Measurements from ENCODE around the gene PATZ1. TPM values are rescaled to one million over a fixed set of nuclear protein-coding genes. Genes with fewer than 3 reads are reported as not detected.

The PATZ1 gene
- total and polyA plus RNA-seq, 2 experiments from 2014 or later: 23.8 to 25.1 TPM

DNA sequence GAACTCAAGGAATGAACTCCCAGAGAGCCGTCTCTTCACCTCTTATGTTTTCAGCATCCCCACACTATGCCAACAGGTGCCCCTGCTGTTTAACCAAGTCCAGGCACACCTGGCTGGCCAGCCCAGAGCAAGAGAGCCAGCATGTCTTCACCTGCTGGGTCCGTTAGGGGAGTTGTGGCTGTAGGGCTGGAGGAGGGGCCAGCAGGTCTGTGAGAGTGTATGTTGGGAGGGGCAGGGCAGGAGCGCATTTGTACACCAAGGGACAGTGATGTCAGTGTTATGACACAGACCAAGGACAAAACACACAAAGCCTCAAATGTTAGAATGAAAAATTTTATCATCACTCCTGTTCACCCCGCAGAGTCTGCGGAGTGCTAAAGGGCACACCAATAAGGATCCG lies 5.8 kb downstream of the PATZ1 start:
- Histone ChIP-seq H3K9me3 (ENCODE audit: low read depth) (no peaks in the 10 kb centered on the region), H3K27ac (peak overlapping the region; percentile 84), H3K79me2 (peaks cover 82% of the 10 kb centered on the region), H4K20me1 (ENCODE audit: insufficient read depth, poor library complexity, severe bottlenecking) (peaks cover 60% of the 10 kb centered on the region), H3K36me3 (replicated peaks; ENCODE audit: insufficient read depth, low read depth) (no peaks in the 10 kb centered on the region), H3K9me2 (replicated peaks; ENCODE audit: insufficient read depth) (no peaks in the 10 kb centered on the region), H2AFZ (no peak overlapping the region), H3K27me3 (no peaks in the 10 kb centered on the region), H3K4me1 (ENCODE audit: insufficient read depth) (peaks cover 63% of the 10 kb centered on the region), H3K4me3 (no peak overlapping the region), H3K4me2 (no peak overlapping the region)
- TF ChIP-seq EZH2 (IDR thresholded peaks at IDR 0.05; ENCODE audit: borderline replicate concordance) (no peak), EZH2phosphoT487 (IDR thresholded peaks at IDR 0.05; ENCODE audit: low read depth, severe bottlenecking, unreplicated experiment) (no peak)
- TF ChIP-seq, protein P1, sequence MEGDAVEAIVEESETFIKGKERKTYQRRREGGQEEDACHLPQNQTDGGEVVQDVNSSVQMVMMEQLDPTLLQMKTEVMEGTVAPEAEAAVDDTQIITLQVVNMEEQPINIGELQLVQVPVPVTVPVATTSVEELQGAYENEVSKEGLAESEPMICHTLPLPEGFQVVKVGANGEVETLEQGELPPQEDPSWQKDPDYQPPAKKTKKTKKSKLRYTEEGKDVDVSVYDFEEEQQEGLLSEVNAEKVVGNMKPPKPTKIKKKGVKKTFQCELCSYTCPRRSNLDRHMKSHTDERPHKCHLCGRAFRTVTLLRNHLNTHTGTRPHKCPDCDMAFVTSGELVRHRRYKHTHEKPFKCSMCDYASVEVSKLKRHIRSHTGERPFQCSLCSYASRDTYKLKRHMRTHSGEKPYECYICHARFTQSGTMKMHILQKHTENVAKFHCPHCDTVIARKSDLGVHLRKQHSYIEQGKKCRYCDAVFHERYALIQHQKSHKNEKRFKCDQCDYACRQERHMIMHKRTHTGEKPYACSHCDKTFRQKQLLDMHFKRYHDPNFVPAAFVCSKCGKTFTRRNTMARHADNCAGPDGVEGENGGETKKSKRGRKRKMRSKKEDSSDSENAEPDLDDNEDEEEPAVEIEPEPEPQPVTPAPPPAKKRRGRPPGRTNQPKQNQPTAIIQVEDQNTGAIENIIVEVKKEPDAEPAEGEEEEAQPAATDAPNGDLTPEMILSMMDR (IDR thresholded peaks at IDR 0.05; ENCODE audit: poor library complexity): no peak
- peak; percentile 25 for DNase-seq (ENCODE audit: low spot score)
- WGBS (ENCODE audit: low lambda C conversion rate, missing lambda C conversion rate): 85% methylated on average over 6 of the region's 6 CpGs

DNA sequence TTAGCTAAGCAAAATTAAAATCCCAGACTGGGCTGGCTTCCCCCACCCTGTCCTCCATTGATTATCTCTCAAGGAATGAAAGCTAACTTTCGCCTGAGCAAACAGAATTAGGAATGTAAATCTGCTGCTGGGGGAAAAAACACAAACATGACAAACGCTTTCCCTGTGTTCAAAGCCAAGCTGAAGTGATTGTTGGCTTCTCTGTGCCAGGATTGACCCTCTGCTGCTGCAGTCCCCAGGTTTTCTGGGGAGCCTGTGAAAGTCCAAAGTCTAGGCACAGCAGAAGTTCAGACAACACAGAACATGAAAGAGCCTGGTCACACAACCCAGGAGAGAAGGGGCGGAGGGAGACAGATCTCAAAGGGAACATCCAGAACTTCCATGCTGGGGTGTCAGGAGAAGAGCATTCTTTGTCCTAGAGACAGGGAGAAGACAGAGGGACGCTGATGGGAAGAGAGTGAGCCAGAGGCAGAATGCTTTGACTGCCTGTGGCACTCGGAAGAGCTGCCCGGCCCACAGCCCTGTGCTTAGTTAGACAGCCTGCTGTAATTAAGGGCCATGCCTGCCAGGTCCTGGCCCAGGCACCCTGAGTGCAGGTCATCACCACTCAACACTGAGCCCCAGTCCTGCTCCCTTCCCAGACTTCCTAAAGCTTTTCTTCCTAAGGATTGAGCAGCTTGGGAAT lies 6.9 kb downstream of the PATZ1 start:
- H3K4me2 ChIP-seq: peak overlapping the region; percentile 59
- peaks cover 52% of the 10 kb centered on the region for H3K4me1 ChIP-seq (ENCODE audit: insufficient read depth)
- TF ChIP-seq EZH2 (IDR thresholded peaks at IDR 0.05; ENCODE audit: borderline replicate concordance) (no peak), EZH2phosphoT487 (IDR thresholded peaks at IDR 0.05; ENCODE audit: low read depth, severe bottlenecking, unreplicated experiment) (no peak)
- TF ChIP-seq, protein P1 (IDR thresholded peaks at IDR 0.05; ENCODE audit: poor library complexity): no peak
- H3K27me3 ChIP-seq: no peaks in the 10 kb centered on the region
- H3K36me3 ChIP-seq (replicated peaks; ENCODE audit: insufficient read depth, low read depth): no peaks in the 10 kb centered on the region
- no peak overlapping the region for H2AFZ ChIP-seq
- peak overlapping the region; percentile 51 for H3K27ac ChIP-seq
- 69% methylated on average over 6 of the region's 6 CpGs for WGBS (ENCODE audit: low lambda C conversion rate, missing lambda C conversion rate)
- H3K9me2 ChIP-seq (replicated peaks; ENCODE audit: insufficient read depth): no peaks in the 10 kb centered on the region
- peaks cover 73% of the 10 kb centered on the region for H3K79me2 ChIP-seq
- DNase-seq (ENCODE audit: low spot score): peak; percentile 37
- no peaks in the 10 kb centered on the region for H3K9me3 ChIP-seq (ENCODE audit: low read depth)
- H4K20me1 ChIP-seq (ENCODE audit: insufficient read depth, poor library complexity, severe bottlenecking): peaks cover 49% of the 10 kb centered on the region
- H3K4me3 ChIP-seq: no peak overlapping the region

DNA sequence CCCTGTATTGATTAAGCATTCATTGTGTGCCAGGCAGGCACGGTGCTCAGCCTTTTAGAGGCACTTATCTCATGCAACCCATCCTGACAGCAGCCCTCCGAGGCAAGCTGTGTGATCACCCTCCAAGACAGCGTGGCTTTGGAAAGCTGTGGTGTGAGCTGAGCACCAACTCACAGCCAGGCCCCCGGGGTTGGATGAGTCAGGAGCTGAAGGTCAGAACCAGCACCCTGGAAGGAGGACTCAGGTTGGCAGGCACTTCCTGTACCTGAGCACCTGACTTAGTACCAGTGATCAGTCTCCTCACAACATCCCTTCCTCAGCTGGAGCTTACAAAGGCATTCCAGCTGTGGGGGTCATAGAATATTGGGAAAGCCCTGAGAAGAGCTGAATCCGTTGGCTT lies 9.0 kb downstream of the PATZ1 start:
- Histone ChIP-seq H4K20me1 (ENCODE audit: insufficient read depth, poor library complexity, severe bottlenecking) (peaks cover 29% of the 10 kb centered on the region), H3K27ac (peak overlapping the region; percentile 56), H3K9me3 (ENCODE audit: low read depth) (no peaks in the 10 kb centered on the region), H3K4me1 (ENCODE audit: insufficient read depth) (peaks cover 31% of the 10 kb centered on the region), H3K79me2 (peaks cover 52% of the 10 kb centered on the region), H3K9me2 (replicated peaks; ENCODE audit: insufficient read depth) (no peaks in the 10 kb centered on the region), H3K4me3 (no peak overlapping the region), H3K36me3 (replicated peaks; ENCODE audit: insufficient read depth, low read depth) (no peaks in the 10 kb centered on the region), H3K4me2 (no peak overlapping the region), H2AFZ (no peak overlapping the region), H3K27me3 (no peaks in the 10 kb centered on the region)
- peak; percentile 65 for DNase-seq (ENCODE audit: low spot score)
- 87% methylated on average over 5 of the region's 5 CpGs for WGBS (ENCODE audit: low lambda C conversion rate, missing lambda C conversion rate)
- no peak for TF ChIP-seq EZH2 (IDR thresholded peaks at IDR 0.05; ENCODE audit: borderline replicate concordance)
- TF ChIP-seq EZH2phosphoT487 (IDR thresholded peaks at IDR 0.05; ENCODE audit: low read depth, severe bottlenecking, unreplicated experiment): no peak
- TF ChIP-seq, protein P1 (IDR thresholded peaks at IDR 0.05; ENCODE audit: poor library complexity): no peak
